GM12878 (cell line): ENCODE data around the gene MMP24. TPM values are rescaled to one million over a fixed set of nuclear protein-coding genes. Genes with fewer than 3 reads are reported as not detected.

ENCODE experiments used
- ATAC-seq: fragments of 200-7000 bp; cut with Tn5 transposase; 3 replicates; pipeline ENCODE4 v1.9.1; 2020; ENCODE audit warnings: mild to moderate bottlenecking, moderate library complexity
- BruUV-seq: library from RNA; stranded (reverse); fragments of 400-500 nt; replicated peaks from 2 replicates; lab custom pipeline; 2021; lab: Mats Ljungman, UMichigan
- CTCF ChIA-PET: fragments of 300-600 bp; sonication (Branson Sonifier 250); formaldehyde crosslinking; extraction: SDS; loops from one replicate; lab custom pipeline; 2021; ENCODE audit warnings: inconsistent platforms; lab: Yijun Ruan, JAX
- POLR2A ChIA-PET: fragments of 350-600 bp; formaldehyde crosslinking; extraction: SDS; loops from one replicate; lab custom pipeline; 2021; ENCODE audit warnings: inconsistent platforms; lab: Charles Lee
- RAD21 ChIA-PET: fragments of 300-600 bp; sonication (Branson Sonifier 250); formaldehyde crosslinking; loops from one replicate; lab custom pipeline; 2023; ENCODE audit warnings: antibody characterized with exemption; ENCODE audit not compliant: unreplicated experiment; lab: Charles Lee
- SMC1A ChIA-PET: fragments of 300-600 bp; sonication (Branson Sonifier 250); formaldehyde crosslinking; loops from one replicate; lab custom pipeline; 2023; ENCODE audit not compliant: unreplicated experiment, uncharacterized antibody; lab: Charles Lee
- DNase-seq: peaks from one replicate; pipeline ENCODE4 v3.0.0-alpha.2; 2011; ENCODE audit warnings: low read depth, low spot score
- FAIRE-seq: peaks from 3 replicates; lab custom pipeline; 2011; peaks lifted over from hg19 to GRCh38; lab: Jason Lieb, UNC
- H2AFZ ChIP-seq: 2 replicates; pipeline ENCODE4 v1.6.0; 2011; ENCODE audit warnings: low read depth, low read length, control low read depth; ENCODE audit not compliant: control insufficient read depth
- H3K27ac ChIP-seq: 2 replicates; pipeline ENCODE4 v1.5.1; 2011; ENCODE audit warnings: control low read depth; ENCODE audit not compliant: control insufficient read depth, insufficient read depth
- H3K27me3 ChIP-seq, 2 experiments: replicated peaks in 1 of 2; 2 replicates each; pipeline versions ENCODE4 v1.6.0 to v1.6.1; 2011; ENCODE audit warnings: low read length in 1 of 2; ENCODE audit not compliant: control insufficient read depth in 2 of 2, insufficient read depth in 2 of 2
- H3K36me3 ChIP-seq, 2 experiments: 2 replicates each; pipeline ENCODE4 v1.5.1; 2011; ENCODE audit warnings: low read length in 1 of 2; ENCODE audit not compliant: control insufficient read depth in 2 of 2, insufficient read depth in 2 of 2
- H3K4me1 ChIP-seq: 2 replicates; pipeline ENCODE4 v1.6.1; 2011; ENCODE audit warnings: mild to moderate bottlenecking, low read length, moderate library complexity, mixed read lengths; ENCODE audit not compliant: control insufficient read depth, insufficient read depth
- H3K4me2 ChIP-seq: 2 replicates; pipeline ENCODE4 v1.6.0; 2011; ENCODE audit warnings: control low read depth; ENCODE audit not compliant: control insufficient read depth, insufficient read depth
- H3K4me3 ChIP-seq: fragments of 200-600 bp; sonication (generic); 2 replicates; pipeline ENCODE4 v1.5.1; 2016
- H3K79me2 ChIP-seq: 2 replicates; pipeline ENCODE4 v1.6.0; 2011; ENCODE audit warnings: low read length; ENCODE audit not compliant: control insufficient read depth, insufficient read depth
- H3K9ac ChIP-seq: 2 replicates; pipeline ENCODE4 v1.8.0; 2011; ENCODE audit warnings: low read length, control low read depth, mixed read lengths; ENCODE audit not compliant: control insufficient read depth, insufficient read depth
- H3K9me3 ChIP-seq: replicated peaks from 3 replicates; pipeline ENCODE4 v1.5.1; 2011; ENCODE audit warnings: mild to moderate bottlenecking, low read length; ENCODE audit not compliant: control insufficient read depth, insufficient read depth
- H4K20me1 ChIP-seq: 2 replicates; pipeline ENCODE4 v1.6.0; 2011; ENCODE audit not compliant: control insufficient read depth, insufficient read depth
- FOXM1 ChIP-seq: IDR thresholded peaks from 2 replicates; pipeline ENCODE4 v1.6.1; 2012; ENCODE audit warnings: low read depth, mild to moderate bottlenecking, inconsistent platforms, low read length, moderate library complexity
- IRF5 ChIP-seq: fragments of 450-650 bp; IDR thresholded peaks from 2 replicates; pipeline ENCODE4 v1.6.1; 2017; ENCODE audit warnings: borderline replicate concordance
- RAD51 ChIP-seq: fragments of 450-650 bp; IDR thresholded peaks from 2 replicates; pipeline ENCODE4 v1.6.1; 2016; ENCODE audit warnings: moderate library complexity, mild to moderate bottlenecking, inconsistent platforms
- SIX5 ChIP-seq: IDR thresholded peaks from 2 replicates; pipeline ENCODE4 v1.6.1; 2011; ENCODE audit warnings: mild to moderate bottlenecking, low read depth, low read length, moderate library complexity; ENCODE audit not compliant: severe bottlenecking
- ZBTB11 ChIP-seq: fragments of 450-650 bp; formaldehyde crosslinking; IDR thresholded peaks from 2 replicates; pipeline ENCODE4 v1.5.0; 2022; ENCODE audit warnings: mild to moderate bottlenecking, missing genetic modification characterization
- ZNF24 ChIP-seq: fragments of 450-650 bp; IDR thresholded peaks from 2 replicates; pipeline ENCODE4 v1.6.1; 2017; ENCODE audit warnings: antibody characterized with exemption, mild to moderate bottlenecking
- WGBS: methylation state at CpG from one replicate; pipeline ENCODE4 v1.1.6; 2016; ENCODE audit warnings: low lambda C conversion rate; ENCODE audit not compliant: insufficient replicate concordance, insufficient coverage; ENCODE audit errors: missing lambda C conversion rate; 5-methylcytosine and 5-hydroxymethylcytosine counted together
- in situ Hi-C: fragments of 300-500 bp; cut with MboI; formaldehyde crosslinking; loops from 9 replicates; pipeline ENCODE4 v1.14.3; 2018; ENCODE audit warnings: mixed read lengths
- intact Hi-C: fragments of 100-400 bp; cut with micrococcal nuclease; formaldehyde crosslinking; loops from one replicate; pipeline ENCODE4 v1.14.2; 2022; ENCODE audit not compliant: unreplicated experiment
- polyA plus RNA-seq, 11 experiments: library from polyadenylated mRNA; depleted of rRNA in 4 of 11; unstranded in 6 of 11; stranded (reverse) in 5 of 11; fragments of >200 nt; fragmentation: Nextera tagmentation in 4 of 11; fragmentation: Illumina TruSeq in 1 of 11; extraction: Ambion mirVana in 4 of 11; extraction: Trizol in 1 of 11; gene quantifications; 1 replicate in 1 of 11; 2 replicates in 10 of 11; pipeline versions ENCODE4 v1.2.1 to v1.2.3, GENCODE V29; 2011 to 2016; ENCODE audit warnings: inconsistent platforms in 2 of 11, missing spikeins in 2 of 11, low read depth in 1 of 11
- total RNA-seq, 4 experiments: library from RNA; depleted of rRNA in 3 of 4; stranded (reverse); fragments of >200 nt in 3 of 4; fragmentation: Illumina TruSeq in 1 of 4; extraction: Trizol in 1 of 4; gene quantifications; 2 replicates each; pipeline versions ENCODE4 v1.2.1 to v1.2.3, GENCODE V29; 2013 to 2021

The MMP24 gene
- total and polyA plus RNA-seq, 10 of the 15 experiments (the other 5 are each of a cell fraction or from before 2014, with no cell fraction given) = 0.01 to 0.11 (median 0.04) TPM; not detected in 5

- Histone ChIP-seq H3K27me3 (no peaks in the 10 kb centered on the region), H3K27ac (no peak overlapping the region), H4K20me1 (no peaks in the 10 kb centered on the region), H3K4me2 (no peak overlapping the region), H3K9me3 (no peaks in the 10 kb centered on the region), H3K9ac (no peak overlapping the region), H3K79me2 (no peaks in the 10 kb centered on the region), H2AFZ (no peak overlapping the region), H3K4me3 (no peak overlapping the region), H3K4me1 (no peaks in the 10 kb centered on the region), H3K36me3 (no peaks in the 10 kb centered on the region)
- no peak for DNase-seq
- no TSS peak for BruUV-seq
- ChIA-PET RAD21 (no interaction called here), CTCF (no interaction called here), SMC1A (interaction anchor here (1.4 kb wide), 1 partner anchor 16 kb away, joined by 4 read pairs; no protein-coding TSS in a partner anchor), POLR2A (no interaction called here)
- no peak for FAIRE-seq
- no peak for TF ChIP-seq IRF5
- 40% methylated on average over 4 of the region's 4 CpGs for WGBS
- no peak for ATAC-seq
- in situ Hi-C loops = no loop called here
- intact Hi-C loops = no loop called here
Measured at GRCh38 chr20:35238170-35238569, 11.7 kb downstream of the MMP24 start.

GRCh38 chr20:35238735-35239134 is 12.2 kb downstream of the MMP24 start:
- RAD21 ChIA-PET = no interaction called here
- H3K36me3 ChIP-seq = no peaks in the 10 kb centered on the region
- no peak overlapping the region for H2AFZ ChIP-seq
- no peak for TF ChIP-seq RAD51
- TF ChIP-seq ZNF24 = no peak
- TF ChIP-seq FOXM1 = no peak
- TF ChIP-seq ZBTB11 (CRISPR knock-in tag) = no peak
- no peak for TF ChIP-seq SIX5
- H3K27ac ChIP-seq = no peak overlapping the region
- H3K9ac ChIP-seq = no peak overlapping the region
- no peaks in the 10 kb centered on the region for H3K79me2 ChIP-seq
- WGBS = 51% methylated on average over 5 of the region's 5 CpGs
- in situ Hi-C loops (no loop called here), intact Hi-C loops (no loop called here)
- BruUV-seq = no TSS peak
- DNase-seq = no peak
- H4K20me1 ChIP-seq = no peaks in the 10 kb centered on the region
- FAIRE-seq = no peak
- ATAC-seq = peak; percentile 24; the same call in 1 of the 3 replicates
- SMC1A ChIA-PET = interaction anchor here (0.6 kb wide), 1 partner anchor 747 kb away, joined by 3 read pairs; no protein-coding TSS in a partner anchor
- no peaks in the 10 kb centered on the region for H3K27me3 ChIP-seq
- H3K4me3 ChIP-seq = no peak overlapping the region
- POLR2A ChIA-PET = no interaction called here
- H3K4me1 ChIP-seq = no peaks in the 10 kb centered on the region
- H3K9me3 ChIP-seq = no peaks in the 10 kb centered on the region
- CTCF ChIA-PET = no interaction called here
- no peak overlapping the region for H3K4me2 ChIP-seq
